Mucosa of rectum (tissue), 2 donors: ENCODE measurements around the gene SHF.

ENCODE experiments used
- H3K27ac ChIP-seq, 2 donors: one replicate each; pipeline ENCODE4 v1.7.0; 2013; ENCODE audit warnings: inconsistent platforms in 2 of 2, low read depth in 2 of 2, low read length in 2 of 2
- H3K27me3 ChIP-seq, 2 donors: one replicate each; pipeline ENCODE4 v1.7.0; 2013; ENCODE audit warnings: low read length in 2 of 2; ENCODE audit not compliant: control insufficient read depth in 2 of 2, insufficient read depth in 2 of 2
- H3K36me3 ChIP-seq, 2 donors: one replicate each; pipeline ENCODE4 v1.7.0; 2013; ENCODE audit warnings: low read length in 2 of 2; ENCODE audit not compliant: control insufficient read depth in 2 of 2, insufficient read depth in 2 of 2
- H3K4me1 ChIP-seq, 2 donors: one replicate each; pipeline ENCODE4 v1.7.0; 2013; ENCODE audit warnings: low read length in 2 of 2, mild to moderate bottlenecking in 1 of 2; ENCODE audit not compliant: control insufficient read depth in 2 of 2, insufficient read depth in 2 of 2
- H3K4me3 ChIP-seq, 2 donors: one replicate each; pipeline ENCODE4 v1.7.0; 2013; ENCODE audit warnings: low read length in 2 of 2
- H3K9ac ChIP-seq, 2 donors: one replicate each; pipeline ENCODE4 v1.7.0; 2013; ENCODE audit warnings: low read length in 2 of 2, low read depth in 1 of 2, mild to moderate bottlenecking in 1 of 2
- H3K9me3 ChIP-seq, 2 donors: one replicate each; pipeline ENCODE4 v1.7.0; 2013; ENCODE audit warnings: low read length in 2 of 2; ENCODE audit not compliant: control insufficient read depth in 2 of 2
- donor health status: healthy.
- donor health status: Normal muscosa, but diverticular disease.

The SHF gene

GRCh38 chr15:45169608-45170480 is 17.9 kb downstream of the SHF start:
- H3K27me3 ChIP-seq = no peaks in the 10 kb centered on the region
- H3K4me1 ChIP-seq = peaks cover 0 to 2% of the 10 kb centered on the region in 2 donors
- no peaks in the 10 kb centered on the region for H3K9me3 ChIP-seq
- no peak overlapping the region for H3K9ac ChIP-seq
- no peaks in the 10 kb centered on the region for H3K36me3 ChIP-seq
- no peak overlapping the region for H3K27ac ChIP-seq
- H3K4me3 ChIP-seq = no peak overlapping the region

GRCh38 chr15:45168751-45169551 is 18.8 kb downstream of the SHF start:
- Histone ChIP-seq H3K9ac (no peak overlapping the region), H3K4me3 (no peak overlapping the region), H3K27ac (no peak overlapping the region), H3K27me3 (no peaks in the 10 kb centered on the region), H3K9me3 (no peaks in the 10 kb centered on the region), H3K36me3 (no peaks in the 10 kb centered on the region), H3K4me1 (peaks cover 0 to 2% of the 10 kb centered on the region in 2 donors)

- H3K9me3 ChIP-seq = no peaks in the 10 kb centered on the region
- no peaks in the 10 kb centered on the region for H3K36me3 ChIP-seq
- no peak overlapping the region for H3K27ac ChIP-seq
- peaks cover 0 to 2% of the 10 kb centered on the region in 2 donors for H3K4me1 ChIP-seq
- no peaks in the 10 kb centered on the region for H3K27me3 ChIP-seq
- H3K4me3 ChIP-seq = no peak overlapping the region
- no peak overlapping the region for H3K9ac ChIP-seq
Observed at GRCh38 chr15:45168286-45168685, 19.5 kb downstream of the SHF start.

GRCh38 chr15:45167631-45168205 is 20.0 kb downstream of the SHF start:
- H3K4me3 ChIP-seq = peak overlapping the region; percentile 75 to 79

GRCh38 chr15:45166834-45167630 is 20.7 kb downstream of the SHF start:
- H3K27me3 ChIP-seq = no peaks in the 10 kb centered on the region
- H3K27ac ChIP-seq = peak overlapping the region; percentile 85 to 92
- H3K9ac ChIP-seq = peak overlapping the region; percentile 81 to 88
- peaks cover 2 to 4% of the 10 kb centered on the region in 2 donors for H3K4me1 ChIP-seq
- H3K4me3 ChIP-seq = peak overlapping the region; percentile 75 to 79
- no peaks in the 10 kb centered on the region for H3K9me3 ChIP-seq
- H3K36me3 ChIP-seq = no peaks in the 10 kb centered on the region

More at GRCh38 chr15:45167631-45168205, 20.0 kb downstream of the SHF start:
- peaks cover 2 to 3% of the 10 kb centered on the region in 2 donors for H3K4me1 ChIP-seq
- H3K9ac ChIP-seq = peak overlapping the region; percentile 81 to 88
- H3K27me3 ChIP-seq = no peaks in the 10 kb centered on the region
- peak overlapping the region; percentile 85 to 92 for H3K27ac ChIP-seq
- no peaks in the 10 kb centered on the region for H3K36me3 ChIP-seq
- H3K9me3 ChIP-seq = no peaks in the 10 kb centered on the region

GRCh38 chr15:45165536-45165935 is 22.2 kb downstream of the SHF start:
- Histone ChIP-seq H3K36me3 (no peaks in the 10 kb centered on the region), H3K9me3 (no peaks in the 10 kb centered on the region), H3K27ac (no peak overlapping the region), H3K4me1 (peaks cover 2 to 4% of the 10 kb centered on the region in 2 donors), H3K27me3 (no peaks in the 10 kb centered on the region), H3K4me3 (no peak overlapping the region), H3K9ac (no peak overlapping the region)

GRCh38 chr15:45164914-45165313 is 22.9 kb downstream of the SHF start:
- Histone ChIP-seq H3K9me3 (no peaks in the 10 kb centered on the region), H3K36me3 (no peaks in the 10 kb centered on the region), H3K27me3 (no peaks in the 10 kb centered on the region), H3K9ac (no peak overlapping the region), H3K4me1 (peaks cover 2 to 4% of the 10 kb centered on the region in 2 donors), H3K27ac (no peak overlapping the region), H3K4me3 (no peak overlapping the region)

- no peaks in the 10 kb centered on the region for H3K9me3 ChIP-seq
- H3K4me1 ChIP-seq = peaks cover 2 to 4% of the 10 kb centered on the region in 2 donors
- no peak overlapping the region for H3K9ac ChIP-seq
- no peak overlapping the region for H3K27ac ChIP-seq
- no peaks in the 10 kb centered on the region for H3K27me3 ChIP-seq
- H3K4me3 ChIP-seq = no peak overlapping the region
- H3K36me3 ChIP-seq = no peaks in the 10 kb centered on the region
Observed at GRCh38 chr15:45163508-45163856, 24.3 kb downstream of the SHF start.

- peaks cover 2 to 4% of the 10 kb centered on the region in 2 donors for H3K4me1 ChIP-seq
- no peak overlapping the region for H3K9ac ChIP-seq
- no peak overlapping the region for H3K27ac ChIP-seq
Observed at GRCh38 chr15:45162771-45163507, 24.8 kb downstream of the SHF start.

More at GRCh38 chr15:45162771-45163507, 24.8 kb downstream of the SHF start:
- H3K27me3 ChIP-seq = no peaks in the 10 kb centered on the region
- no peaks in the 10 kb centered on the region for H3K9me3 ChIP-seq
- no peak overlapping the region for H3K4me3 ChIP-seq
- H3K36me3 ChIP-seq = no peaks in the 10 kb centered on the region
